Natural killer cell (primary cell): Measurements from ENCODE around the gene CTIF. TPM values are rescaled to one million over a fixed set of nuclear protein-coding genes. Genes with fewer than 3 reads are reported as not detected.

Source experiments
- ATAC-seq, 3 donors: fragments of 150-1000 bp in 2 of 3; fragments of 200-7000 bp in 1 of 3; cut with Tn5 transposase; 1 replicate in 1 of 3; 2 replicates in 2 of 3; pipeline ENCODE4 v1.10.0; 2021; ENCODE audit warnings: mild to moderate bottlenecking in 2 of 3, moderate library complexity in 2 of 3
- DNase-seq, 2 donors: peaks; one replicate each; pipeline versions ENCODE4 v3.0.0 to v3.0.0-alpha.2; 2013 to 2021; ENCODE audit warnings: mixed read lengths in 1 of 2
- H3K27ac ChIP-seq: one replicate; pipeline ENCODE4 v1.5.1; 2013; ENCODE audit warnings: mild to moderate bottlenecking, low read length
- H3K27me3 ChIP-seq: one replicate; pipeline ENCODE4 v1.6.1; 2013; ENCODE audit warnings: low read length; ENCODE audit not compliant: control insufficient read depth, insufficient read depth
- H3K36me3 ChIP-seq: one replicate; pipeline ENCODE4 v1.6.1; 2013; ENCODE audit warnings: low read length; ENCODE audit not compliant: control insufficient read depth, insufficient read depth
- H3K4me1 ChIP-seq: one replicate; pipeline ENCODE4 v1.6.1; 2013; ENCODE audit warnings: low read length; ENCODE audit not compliant: control insufficient read depth, insufficient read depth
- H3K4me3 ChIP-seq: one replicate; pipeline ENCODE4 v1.5.1; 2013; ENCODE audit warnings: low read length
- H3K9me3 ChIP-seq: one replicate; pipeline ENCODE4 v1.6.1; 2013; ENCODE audit warnings: low read length; ENCODE audit not compliant: control insufficient read depth, insufficient read depth
- H3K27ac Mint-ChIP-seq, 2 donors: one replicate each; pipeline ENCODE4 v1.8.0; 2022; ENCODE audit warnings: mild to moderate bottlenecking in 2 of 2, mixed read lengths in 2 of 2, moderate library complexity in 1 of 2
- H3K27me3 Mint-ChIP-seq, 2 donors: one replicate each; pipeline ENCODE4 v1.8.0; 2022; ENCODE audit warnings: low read depth in 2 of 2, mixed read lengths in 2 of 2
- H3K36me3 Mint-ChIP-seq: one replicate; pipeline ENCODE4 v1.8.0; 2022; ENCODE audit warnings: mixed read lengths
- H3K4me1 Mint-ChIP-seq, 2 donors: one replicate each; pipeline ENCODE4 v1.8.0; 2022; ENCODE audit warnings: mixed read lengths in 2 of 2
- H3K4me3 Mint-ChIP-seq: one replicate; pipeline ENCODE4 v1.8.0; 2022; ENCODE audit warnings: mild to moderate bottlenecking, moderate library complexity, mixed read lengths
- H3K9me3 Mint-ChIP-seq, 2 donors: one replicate each; pipeline ENCODE4 v1.8.0; 2022; ENCODE audit warnings: mixed read lengths in 2 of 2
- WGBS: methylation state at CpG from one replicate; pipeline ENCODE4 v1.1.7; 2013; ENCODE audit warnings: missing lambda C conversion rate; ENCODE audit not compliant: insufficient coverage; 5-methylcytosine and 5-hydroxymethylcytosine counted together
- intact Hi-C: fragments of 100-400 bp; cut with micrococcal nuclease; formaldehyde crosslinking; loops from one replicate; pipeline ENCODE4 v1.14.2; 2022
- total RNA-seq, 4 donors: library from RNA; stranded (reverse); fragments of 120-200 nt in 1 of 4; gene quantifications; one replicate each; pipeline versions ENCODE4 v1.2.3 to v1.2.4, GENCODE V29; 2013 to 2022
- TF ChIP-seq, protein P1 (sequence below): fragments of 200-600 bp; IDR thresholded peaks from one replicate; pipeline ENCODE4 v1.8.0; 2022; ENCODE audit warnings: antibody characterized with exemption

The CTIF gene
- total RNA-seq, 3 donors from 2014 or later (not counting 1 experiment from before 2014, with no cell fraction given), result 6.9 to 10.2 (median 8.2) TPM

GRCh38 chr18:48727681-48728080 is 188.8 kb downstream of the CTIF start:
- Mint-ChIP-seq H3K4me3 (no peak overlapping the region), H3K36me3 (no peaks in the 10 kb centered on the region), H3K9me3 (no peaks in the 10 kb centered on the region), H3K27me3 (peaks cover 0 to 3% of the 10 kb centered on the region in 2 donors), H3K4me1 (peaks cover 0 to 17% of the 10 kb centered on the region in 2 donors), H3K27ac (no peak overlapping the region)
- Histone ChIP-seq H3K9me3 (no peaks in the 10 kb centered on the region), H3K27me3 (no peaks in the 10 kb centered on the region), H3K4me1 (no peaks in the 10 kb centered on the region), H3K36me3 (no peaks in the 10 kb centered on the region), H3K27ac (no peak overlapping the region), H3K4me3 (no peak overlapping the region)
- no peak for DNase-seq
- 96% methylated on average over 2 of the region's 2 CpGs for WGBS
- ATAC-seq, result no peak
- TF ChIP-seq, protein P1, sequence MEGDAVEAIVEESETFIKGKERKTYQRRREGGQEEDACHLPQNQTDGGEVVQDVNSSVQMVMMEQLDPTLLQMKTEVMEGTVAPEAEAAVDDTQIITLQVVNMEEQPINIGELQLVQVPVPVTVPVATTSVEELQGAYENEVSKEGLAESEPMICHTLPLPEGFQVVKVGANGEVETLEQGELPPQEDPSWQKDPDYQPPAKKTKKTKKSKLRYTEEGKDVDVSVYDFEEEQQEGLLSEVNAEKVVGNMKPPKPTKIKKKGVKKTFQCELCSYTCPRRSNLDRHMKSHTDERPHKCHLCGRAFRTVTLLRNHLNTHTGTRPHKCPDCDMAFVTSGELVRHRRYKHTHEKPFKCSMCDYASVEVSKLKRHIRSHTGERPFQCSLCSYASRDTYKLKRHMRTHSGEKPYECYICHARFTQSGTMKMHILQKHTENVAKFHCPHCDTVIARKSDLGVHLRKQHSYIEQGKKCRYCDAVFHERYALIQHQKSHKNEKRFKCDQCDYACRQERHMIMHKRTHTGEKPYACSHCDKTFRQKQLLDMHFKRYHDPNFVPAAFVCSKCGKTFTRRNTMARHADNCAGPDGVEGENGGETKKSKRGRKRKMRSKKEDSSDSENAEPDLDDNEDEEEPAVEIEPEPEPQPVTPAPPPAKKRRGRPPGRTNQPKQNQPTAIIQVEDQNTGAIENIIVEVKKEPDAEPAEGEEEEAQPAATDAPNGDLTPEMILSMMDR, result no peak
- intact Hi-C loops, result no loop called here

DNA sequence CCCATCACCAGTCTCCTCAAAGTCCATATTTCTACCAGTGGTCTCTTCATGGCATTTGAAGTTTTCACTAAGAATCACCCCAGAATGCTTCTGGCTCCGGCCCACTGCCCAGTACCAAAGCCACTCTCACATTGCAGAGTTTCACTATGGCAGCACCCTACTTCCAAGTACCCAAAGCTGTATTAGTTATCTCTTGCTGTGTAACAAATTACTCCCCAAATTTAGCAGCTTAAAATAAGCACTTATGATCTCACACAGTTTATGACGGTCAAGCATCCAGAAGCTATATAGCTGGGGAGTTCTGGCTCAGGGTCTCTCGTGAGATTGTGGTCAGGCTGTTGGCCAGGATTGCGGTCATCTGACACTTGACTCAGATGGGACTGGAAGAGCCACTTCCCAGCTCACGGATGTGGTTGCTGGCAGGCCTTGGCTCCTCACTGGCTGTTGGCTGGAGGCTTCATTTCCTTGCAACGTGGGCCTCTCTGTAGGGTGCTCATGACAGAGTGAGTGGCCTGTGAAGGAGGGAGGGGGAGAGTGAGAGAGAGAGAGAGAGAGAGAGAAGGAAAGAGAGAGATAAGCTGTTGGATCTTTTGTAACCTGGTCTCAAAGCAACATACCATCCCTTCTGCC is 189.5 kb downstream of the CTIF start:
- Histone ChIP-seq H3K27ac (no peak overlapping the region), H3K4me1 (no peaks in the 10 kb centered on the region), H3K4me3 (no peak overlapping the region), H3K9me3 (no peaks in the 10 kb centered on the region), H3K27me3 (no peaks in the 10 kb centered on the region), H3K36me3 (no peaks in the 10 kb centered on the region)
- WGBS, result 77% methylated on average over 6 of the region's 6 CpGs
- no peak for DNase-seq
- no peak for ATAC-seq
- Mint-ChIP-seq H3K9me3 (no peaks in the 10 kb centered on the region), H3K27me3 (peaks cover 0 to 3% of the 10 kb centered on the region in 2 donors), H3K4me3 (no peak overlapping the region), H3K27ac (no peak overlapping the region), H3K4me1 (peaks cover 0 to 17% of the 10 kb centered on the region in 2 donors), H3K36me3 (no peaks in the 10 kb centered on the region)
- TF ChIP-seq, protein P1, result no peak
- intact Hi-C loops, result no loop called here

DNA sequence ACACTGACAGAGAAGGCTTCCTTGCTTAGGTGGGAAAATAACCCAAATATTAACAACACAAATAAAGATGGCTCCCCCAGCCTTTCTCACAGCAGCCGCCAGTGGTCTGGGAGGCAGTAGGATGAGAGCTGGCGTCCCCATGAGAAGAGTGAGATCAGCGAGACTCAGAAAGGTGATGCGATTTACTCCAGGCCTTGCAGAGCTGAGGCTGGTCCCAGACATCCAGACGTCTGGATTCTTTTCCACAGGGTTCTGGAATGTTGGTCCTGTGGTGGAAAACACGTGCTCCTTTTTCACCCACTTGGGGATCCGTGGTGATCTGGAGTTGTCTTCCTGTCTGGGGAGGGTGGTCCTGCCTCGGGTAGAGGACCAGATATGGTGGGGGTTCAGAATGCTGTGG is 190.6 kb downstream of the CTIF start:
- Mint-ChIP-seq H3K27ac (no peak overlapping the region), H3K27me3 (peaks cover 0 to 3% of the 10 kb centered on the region in 2 donors), H3K4me3 (no peak overlapping the region), H3K4me1 (peaks cover under 1 to 17% of the 10 kb centered on the region in 2 donors), H3K36me3 (no peaks in the 10 kb centered on the region), H3K9me3 (no peaks in the 10 kb centered on the region)
- Histone ChIP-seq H3K27ac (no peak overlapping the region), H3K4me3 (no peak overlapping the region), H3K36me3 (no peaks in the 10 kb centered on the region), H3K4me1 (no peaks in the 10 kb centered on the region), H3K27me3 (no peaks in the 10 kb centered on the region), H3K9me3 (no peaks in the 10 kb centered on the region)
- intact Hi-C loops, result no loop called here
- TF ChIP-seq, protein P1, result no peak
- DNase-seq, result no peak
- no peak for ATAC-seq
- 92% methylated on average over 8 of the region's 8 CpGs for WGBS

DNA sequence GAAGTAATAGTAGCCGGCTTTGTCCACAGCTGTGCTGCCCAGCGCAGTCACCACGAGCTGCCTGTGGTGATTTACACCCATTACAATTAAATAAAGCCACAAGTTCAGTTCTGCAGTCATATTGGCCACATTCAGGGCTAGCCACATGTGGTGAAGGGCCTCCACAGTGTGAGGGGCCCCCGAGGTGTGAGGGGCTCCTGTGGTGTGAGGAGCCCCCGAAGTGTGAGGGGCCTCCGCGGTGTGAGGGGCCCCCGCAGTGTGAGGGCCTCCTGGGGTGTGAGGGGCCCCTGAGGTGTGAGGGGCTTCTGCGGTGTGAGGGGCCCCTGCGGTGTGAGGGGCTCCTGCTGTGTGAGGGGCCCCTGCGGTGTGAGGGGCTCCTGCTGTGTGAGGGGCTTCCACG is 191.2 kb downstream of the CTIF start:
- H3K27me3 Mint-ChIP-seq, result peaks cover 0 to 3% of the 10 kb centered on the region in 2 donors
- DNase-seq, result no peak
- Histone ChIP-seq H3K36me3 (no peaks in the 10 kb centered on the region), H3K9me3 (no peaks in the 10 kb centered on the region), H3K4me1 (no peaks in the 10 kb centered on the region), H3K4me3 (no peak overlapping the region), H3K27me3 (no peaks in the 10 kb centered on the region), H3K27ac (no peak overlapping the region)
- peaks cover 7 to 14% of the 10 kb centered on the region in 2 donors for H3K4me1 Mint-ChIP-seq
- 52% methylated on average over 12 of the region's 12 CpGs for WGBS
- ATAC-seq, result no peak
- intact Hi-C loops, result no loop called here
- no peak overlapping the region for H3K4me3 Mint-ChIP-seq
- no peaks in the 10 kb centered on the region for H3K36me3 Mint-ChIP-seq
- no peak overlapping the region for H3K27ac Mint-ChIP-seq
- TF ChIP-seq, protein P1, result no peak
- H3K9me3 Mint-ChIP-seq, result no peaks in the 10 kb centered on the region
